Fibroblast of skin of right quadriceps (primary cell): ENCODE data around the gene TEF.
"Not testable (repeated sequence)": the region's sequence is repeated elsewhere in the genome, so short reads cannot be mapped to it uniquely, and the experiment has no call there.

Experiments
- DNase-seq: peaks from one replicate; pipeline ENCODE4 v3.0.0-alpha.2; 2013

TEF gene

GRCh38 chr22:41429951-41430332, 48.2 kb downstream of the TEF start:
- DNase-seq, result no peak

GRCh38 chr22:41431656-41432055, 49.9 kb downstream of the TEF start:
- DNase-seq, result no peak

- DNase-seq, result not testable (repeated sequence)
Measured at GRCh38 chr22:41433480-41433879, 51.7 kb downstream of the TEF start.

GRCh38 chr22:41434361-41435003, 52.7 kb downstream of the TEF start:
- not testable (repeated sequence) for DNase-seq

DNA sequence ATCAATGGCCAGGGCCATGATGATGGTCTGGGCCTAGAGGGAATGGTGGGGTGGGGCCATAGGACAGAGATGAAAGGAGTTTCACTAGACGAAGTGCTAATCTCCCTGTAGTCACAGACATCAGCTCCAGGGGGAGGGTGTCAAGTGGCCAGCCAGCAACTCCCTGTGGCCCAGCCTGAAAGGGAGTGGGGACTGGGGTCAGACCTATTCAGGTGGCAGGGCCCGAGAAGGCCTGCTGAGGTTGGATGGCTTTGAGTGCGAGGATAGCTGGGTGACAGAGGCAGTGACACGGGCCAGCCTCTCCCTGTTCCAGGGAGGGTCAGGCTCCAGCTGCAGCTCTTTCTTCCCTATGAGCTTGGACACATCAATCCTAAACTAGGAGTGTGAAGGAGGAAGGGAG, 53.8 kb downstream of the TEF start:
- no peak for DNase-seq

GRCh38 chr22:41436322-41437113, 54.8 kb downstream of the TEF start:
- no peak for DNase-seq

DNA sequence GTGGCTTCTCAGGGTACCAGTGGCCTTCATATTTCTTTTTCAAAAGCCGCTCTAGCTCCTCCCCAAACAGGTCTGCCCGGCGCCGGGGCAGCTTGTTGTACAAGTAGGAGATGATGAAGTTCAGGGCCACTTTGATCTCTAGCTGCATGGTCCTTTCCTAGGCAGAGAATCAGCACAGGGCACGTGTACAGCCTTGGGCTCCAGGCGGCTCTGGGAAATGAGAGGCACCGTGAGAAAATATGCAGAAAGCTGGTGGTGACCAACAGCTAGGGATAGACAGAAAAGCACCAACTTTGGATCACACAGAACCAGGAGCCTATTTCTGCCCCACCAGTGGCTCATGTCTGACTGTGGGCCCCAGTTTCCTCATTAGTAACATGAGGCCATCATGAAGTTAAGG, 55.5 kb downstream of the TEF start:
- DNase-seq, result no peak

DNA sequence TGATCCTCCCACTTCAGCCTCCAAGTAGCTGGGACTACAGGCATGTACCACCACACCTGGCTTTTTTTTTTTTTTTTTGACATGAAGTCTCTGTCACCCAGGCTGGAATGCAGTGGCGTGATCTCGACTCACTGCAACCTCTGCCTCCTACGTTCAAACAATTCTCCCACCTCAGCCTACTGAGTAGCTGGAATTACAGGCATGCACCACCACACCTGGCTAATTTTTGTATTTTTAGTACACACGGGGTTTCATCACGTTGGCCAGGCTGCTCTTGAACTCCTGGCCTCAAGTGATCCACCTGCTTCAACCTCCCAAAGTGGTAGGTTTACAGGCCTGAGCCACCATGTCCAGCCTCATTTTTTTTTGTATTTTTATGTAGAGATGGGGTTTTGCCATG, 58.8 kb downstream of the TEF start:
- not testable (repeated sequence) for DNase-seq

DNA sequence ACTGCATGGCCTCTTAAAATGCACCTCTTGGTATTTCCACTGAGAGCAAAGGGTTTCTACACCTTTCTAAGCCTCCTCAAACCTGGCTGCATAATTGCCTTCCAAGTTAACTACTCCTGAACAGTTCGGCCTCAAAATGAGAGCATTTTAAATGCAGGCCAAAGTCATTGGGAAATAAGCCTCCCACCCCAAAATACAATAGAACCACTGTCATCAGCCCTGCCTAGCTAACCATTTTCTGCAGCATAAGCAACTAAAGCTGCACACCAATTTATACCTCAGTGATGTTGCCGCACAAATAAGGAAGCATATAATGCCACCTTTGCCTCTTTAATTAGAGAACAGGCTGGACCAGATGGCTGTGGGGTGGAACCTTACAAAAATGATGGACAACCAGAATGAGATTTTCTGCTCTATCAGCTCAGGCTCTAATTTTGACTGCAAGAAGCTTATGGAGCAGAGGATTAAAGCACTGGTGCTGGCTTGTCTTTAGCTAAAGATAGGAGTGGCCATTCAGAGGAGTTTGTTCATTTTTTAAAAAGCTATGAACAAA, 60.6 kb downstream of the TEF start:
- no peak for DNase-seq

DNA sequence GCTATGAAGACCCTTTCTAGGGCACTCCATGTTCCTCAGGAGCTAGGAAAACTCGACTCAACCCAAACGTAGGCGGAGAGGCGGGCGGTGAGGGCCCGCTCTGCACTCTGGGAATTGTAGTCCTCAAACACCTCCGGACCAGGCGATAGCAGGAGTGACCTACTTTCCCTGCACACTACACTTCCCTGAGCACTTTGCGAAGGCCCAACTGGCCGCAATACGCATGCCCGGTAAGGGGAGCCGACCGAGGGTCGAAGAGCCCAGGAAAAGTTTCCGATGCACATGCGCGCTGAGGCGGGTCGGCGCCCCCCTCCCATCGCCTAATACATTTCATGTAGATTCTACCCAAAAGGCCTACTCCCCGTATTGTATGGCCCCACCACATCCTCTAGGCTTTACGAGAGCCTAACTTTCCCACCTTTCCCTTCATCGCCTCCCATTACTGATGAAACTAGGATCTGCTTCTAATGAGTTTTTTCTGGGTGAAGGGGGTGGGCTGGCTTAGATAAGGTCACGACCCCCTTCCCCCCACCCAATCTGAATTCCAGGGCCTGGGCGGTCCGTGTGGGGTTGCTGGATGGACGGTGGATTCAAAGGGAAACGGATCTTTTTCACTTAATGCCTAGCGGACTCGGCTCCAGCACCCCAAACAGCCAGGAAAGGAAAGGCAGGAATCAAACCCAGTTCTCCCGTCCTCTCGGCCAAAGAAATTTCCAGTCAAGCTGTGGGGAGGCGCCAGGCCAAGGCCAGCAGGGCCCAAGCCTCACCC, 62.8 kb downstream of the TEF start:
- DNase-seq, result peak; percentile 97

DNA sequence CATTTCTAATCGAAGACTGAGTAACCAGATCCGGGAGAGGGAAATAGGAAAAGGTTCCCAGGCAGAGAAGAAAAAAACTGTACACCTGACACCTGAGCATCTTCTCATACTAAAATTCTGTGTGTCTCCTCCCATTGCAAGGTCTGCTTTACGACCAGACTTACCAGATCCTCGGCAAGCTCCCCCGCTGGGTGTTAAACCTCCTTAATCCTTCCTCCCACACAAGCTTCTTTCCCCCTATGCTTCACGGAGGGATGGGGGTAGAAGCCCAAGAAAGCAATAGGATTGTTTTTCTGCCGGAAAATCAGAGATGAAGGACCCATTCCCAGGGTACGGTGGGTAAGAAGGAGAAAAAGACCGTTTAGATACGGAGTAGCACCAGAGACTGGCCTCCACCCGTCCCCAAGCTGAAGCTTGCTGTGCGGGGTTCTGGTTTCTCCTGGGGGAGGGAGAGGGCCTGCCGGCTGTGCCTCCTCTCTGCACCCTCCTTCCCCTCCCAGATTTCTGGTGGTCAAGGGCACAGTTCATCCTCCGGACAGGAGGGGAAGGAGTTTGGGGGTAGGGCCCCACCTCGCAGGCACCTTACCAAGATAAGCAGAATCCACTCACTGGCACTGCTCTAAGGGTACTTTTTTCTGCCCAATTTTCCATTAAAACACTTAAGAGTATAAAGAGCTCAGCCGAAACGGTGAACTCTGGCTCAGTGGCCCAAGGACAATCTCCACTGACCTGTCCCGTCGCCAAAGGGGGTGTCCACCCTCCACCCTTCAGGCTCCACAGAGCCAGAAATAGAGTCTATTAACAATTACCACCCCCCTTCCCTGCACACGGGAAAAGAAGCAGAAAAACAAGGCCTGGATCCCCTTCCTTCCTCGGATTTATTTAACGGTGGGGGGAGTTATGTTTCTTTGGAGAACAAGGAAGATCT, 63.7 kb downstream of the TEF start:
- DNase-seq, result peak; percentile 17

- peak; percentile 10 for DNase-seq
Measured at GRCh38 chr22:41446057-41446501, 64.3 kb downstream of the TEF start.

GRCh38 chr22:41446639-41447434, 65.1 kb downstream of the TEF start, which contains the start of gene TOB2:
TOB2 (minus strand) TSS chr22:41446801; CDS start chr22:41437345, 9,456 bp downstream.
- peak; percentile 96 for DNase-seq

DNA sequence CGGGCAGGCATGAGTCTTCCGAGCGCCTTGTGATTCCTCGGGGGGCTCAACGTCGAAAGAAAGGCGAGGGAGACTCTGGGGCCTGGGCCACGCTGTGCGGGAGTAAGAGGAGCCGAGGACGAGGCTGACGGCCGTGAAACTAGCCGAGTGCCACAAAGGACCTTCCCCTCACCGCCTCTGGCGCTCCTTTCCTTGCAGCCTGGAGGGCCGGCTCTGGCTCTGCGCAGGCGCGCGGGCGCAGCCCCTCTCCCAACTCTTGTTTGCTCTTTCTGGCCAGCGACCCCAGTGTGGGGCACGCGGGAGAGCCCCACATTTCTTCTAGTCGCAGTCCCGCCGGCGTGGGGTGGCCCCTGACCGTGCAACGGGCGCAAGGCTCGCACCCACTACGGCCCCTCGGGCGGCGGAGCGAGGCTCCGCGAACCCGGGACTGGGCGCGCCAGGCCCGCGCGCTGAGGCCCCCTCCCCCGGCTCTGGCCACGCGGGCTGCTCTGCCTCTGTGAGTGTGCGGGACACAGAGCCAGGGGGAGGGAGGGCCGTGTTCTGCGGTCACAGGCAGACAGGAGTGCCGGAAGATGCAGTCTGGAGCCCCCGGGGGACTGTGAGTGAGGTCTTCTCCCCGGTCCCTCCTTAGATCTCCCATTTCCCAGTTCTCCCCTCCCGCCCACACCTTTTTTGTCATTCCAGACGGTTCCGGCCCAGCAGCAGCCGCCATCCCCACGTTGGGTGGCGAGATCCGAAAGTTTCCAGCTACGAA, 65.9 kb downstream of the TEF start:
- peak; percentile 66 for DNase-seq

DNA sequence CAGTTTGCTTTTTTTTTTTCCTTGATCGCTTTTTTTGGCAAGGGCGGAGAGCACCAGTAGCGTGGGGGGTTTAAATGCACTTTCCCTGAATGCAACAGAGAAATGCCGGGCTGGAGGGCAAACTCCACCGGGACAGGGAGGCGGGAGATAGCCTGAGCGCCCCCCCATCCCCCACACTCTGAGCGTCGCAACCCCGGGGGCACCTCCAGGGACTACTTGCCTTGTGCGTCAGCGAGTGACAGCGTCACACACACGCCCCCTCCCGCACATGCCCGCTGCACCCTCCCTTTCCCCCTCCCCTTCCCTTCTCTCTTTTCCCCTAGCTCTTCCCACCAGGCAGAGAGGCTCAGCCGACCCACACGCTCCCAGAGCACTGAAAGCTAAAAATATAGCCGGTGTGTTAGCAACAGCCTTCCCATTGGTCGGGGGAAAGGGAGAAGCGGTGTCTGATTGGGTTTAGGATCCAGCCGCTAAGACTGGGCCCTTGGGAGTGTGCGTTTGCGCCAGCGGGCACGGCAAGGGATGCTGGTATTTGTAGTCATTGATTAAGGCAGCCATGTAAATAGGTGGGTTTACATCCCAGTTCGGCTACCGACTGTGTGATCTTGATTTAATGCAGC, 66.6 kb downstream of the TEF start:
- DNase-seq, result peak; percentile 99
